ENCODE measurements around the gene FH.

FH gene

GRCh38 chr1:241456743-241457142, 62.8 kb downstream of the FH start:
- no peak for TF ChIP-seq CTCF (conservative IDR thresholded peaks at IDR 0.05)
- H3K27ac ChIP-seq, result no peak overlapping the region

GRCh38 chr1:241453732-241454131, 65.8 kb downstream of the FH start:
- no peak overlapping the region for H3K27ac ChIP-seq
- no peak for TF ChIP-seq CTCF (conservative IDR thresholded peaks at IDR 0.05)

GRCh38 chr1:241451956-241452355, 67.6 kb downstream of the FH start:
- no peak for TF ChIP-seq CTCF (conservative IDR thresholded peaks at IDR 0.05)
- H3K27ac ChIP-seq, result no peak overlapping the region

Data from VCaP (cell line).